Endodermal cell (in vitro differentiated cells): ENCODE results near the gene SNRPF. TPM values are rescaled to one million over a fixed set of nuclear protein-coding genes. Genes with fewer than 3 reads are reported as not detected.

ENCODE experiments used
- DNase-seq: peaks from one replicate; pipeline ENCODE4 v3.0.0-alpha.2; 2017
- H3K27ac ChIP-seq: 2 replicates; pipeline ENCODE4 v1.5.1; 2013; ENCODE audit warnings: mild to moderate bottlenecking, low read depth, low read length, moderate library complexity
- H3K27me3 ChIP-seq: 2 replicates; pipeline ENCODE4 v1.6.1; 2013; ENCODE audit warnings: mild to moderate bottlenecking, low read length, moderate library complexity; ENCODE audit not compliant: insufficient read depth, control insufficient read depth, poor library complexity, severe bottlenecking
- H3K36me3 ChIP-seq: 2 replicates; pipeline ENCODE4 v1.7.0; 2013; ENCODE audit warnings: mild to moderate bottlenecking, low read length, moderate library complexity; ENCODE audit not compliant: control insufficient read depth, insufficient read depth
- H3K4me1 ChIP-seq: one replicate; pipeline ENCODE4 v1.7.0; 2013; ENCODE audit warnings: low read length; ENCODE audit not compliant: control insufficient read depth, insufficient read depth
- H3K4me3 ChIP-seq: 2 replicates; pipeline ENCODE4 v1.5.1; 2013; ENCODE audit warnings: mild to moderate bottlenecking, low read length, moderate library complexity
- H3K9ac ChIP-seq: 2 replicates; pipeline ENCODE4 v1.6.1; 2013; ENCODE audit warnings: mild to moderate bottlenecking, low read length, moderate library complexity; ENCODE audit not compliant: poor library complexity, severe bottlenecking; ENCODE audit errors: extremely low read depth
- H3K9me3 ChIP-seq: 2 replicates; pipeline ENCODE4 v1.6.1; 2013; ENCODE audit warnings: mild to moderate bottlenecking, low read length, moderate library complexity; ENCODE audit not compliant: control insufficient read depth
- H3K27ac Mint-ChIP-seq: 2 replicates; pipeline ENCODE4 v1.8.0; 2020; ENCODE audit warnings: mixed read lengths
- H3K27me3 Mint-ChIP-seq: 2 replicates; pipeline ENCODE4 v1.8.0; 2021; ENCODE audit warnings: mild to moderate bottlenecking, mixed read lengths; ENCODE audit not compliant: insufficient read depth
- H3K36me3 Mint-ChIP-seq: 2 replicates; pipeline ENCODE4 v1.8.0; 2020; ENCODE audit warnings: low read depth, mixed read lengths
- H3K4me1 Mint-ChIP-seq: 2 replicates; pipeline ENCODE4 v1.8.0; 2020; ENCODE audit warnings: mixed read lengths
- H3K4me3 Mint-ChIP-seq: 2 replicates; pipeline ENCODE4 v1.8.0; 2020; ENCODE audit warnings: mild to moderate bottlenecking, moderate library complexity, mixed read lengths
- H3K9me3 Mint-ChIP-seq: 2 replicates; pipeline ENCODE4 v1.8.0; 2020; ENCODE audit warnings: mild to moderate bottlenecking, mixed read lengths
- WGBS, 2 experiments: methylation state at CpG; one replicate each; pipeline versions ENCODE4 v1.1.5 to v1.1.7; 2013; ENCODE audit warnings: missing lambda C conversion rate in 2 of 2, mixed read lengths in 1 of 2; ENCODE audit not compliant: insufficient coverage in 1 of 2, insufficient read length in 1 of 2; 5-methylcytosine and 5-hydroxymethylcytosine counted together
- total RNA-seq, 2 donors: library from RNA; stranded (reverse); fragmentation: NEBNext Ultra II Directional in 1 of 2; extraction: Animal tissue kit (Norgen Biotek cat#: 25700) in 1 of 2; gene quantifications; 2 replicates in 1 of 2; 3 replicates in 1 of 2; pipeline ENCODE4 v1.2.1, GENCODE V29; 2021
- TF ChIP-seq, protein P1 (sequence below): fragments of 200-600 bp; sonication (generic); conservative IDR thresholded peaks from 2 replicates; pipeline ENCODE4 v1.5.0; 2021; ENCODE audit warnings: antibody characterized with exemption, mild to moderate bottlenecking

The SNRPF gene
- total RNA-seq, 2 donors from 2014 or later: 59.6 to 66.5 TPM

DNA sequence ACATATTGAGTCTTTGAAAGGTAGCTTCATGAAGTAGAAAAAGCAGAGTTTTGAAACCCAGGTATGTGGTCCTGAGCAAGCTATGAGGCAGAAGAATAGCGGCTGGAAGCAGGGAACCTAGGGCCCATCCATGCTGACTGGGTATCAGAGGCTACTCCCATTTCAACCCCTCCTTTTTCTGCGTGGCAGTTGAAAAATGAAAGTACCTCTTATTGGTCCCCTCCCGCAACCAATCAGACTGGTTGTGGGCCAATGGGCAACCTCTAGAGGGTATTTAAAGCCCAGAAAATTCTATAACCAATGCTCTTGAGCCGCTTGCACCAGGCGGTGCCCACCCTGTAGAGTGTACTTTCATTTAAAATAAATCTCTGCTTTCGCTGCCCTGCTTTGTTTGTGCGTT lies 1.6 kb upstream of the SNRPF start:
- H3K27ac Mint-ChIP-seq: no peak overlapping the region
- H3K36me3 Mint-ChIP-seq: peaks cover 19% of the 10 kb centered on the region
- H3K4me1 ChIP-seq: peaks cover 11% of the 10 kb centered on the region
- peak; percentile 55 for DNase-seq
- no peak overlapping the region for H3K27ac ChIP-seq
- H3K36me3 ChIP-seq: peaks cover 22% of the 10 kb centered on the region
- H3K4me3 ChIP-seq: no peak overlapping the region
- no peak overlapping the region for H3K4me3 Mint-ChIP-seq
- no peaks in the 10 kb centered on the region for H3K27me3 ChIP-seq
- no peak overlapping the region for H3K9ac ChIP-seq
- 95 to 98% methylated on average over 7 of the region's 7 CpGs for WGBS, 2 experiments
- H3K27me3 Mint-ChIP-seq: no peaks in the 10 kb centered on the region
- peaks cover 13% of the 10 kb centered on the region for H3K9me3 Mint-ChIP-seq
- TF ChIP-seq, protein P1, sequence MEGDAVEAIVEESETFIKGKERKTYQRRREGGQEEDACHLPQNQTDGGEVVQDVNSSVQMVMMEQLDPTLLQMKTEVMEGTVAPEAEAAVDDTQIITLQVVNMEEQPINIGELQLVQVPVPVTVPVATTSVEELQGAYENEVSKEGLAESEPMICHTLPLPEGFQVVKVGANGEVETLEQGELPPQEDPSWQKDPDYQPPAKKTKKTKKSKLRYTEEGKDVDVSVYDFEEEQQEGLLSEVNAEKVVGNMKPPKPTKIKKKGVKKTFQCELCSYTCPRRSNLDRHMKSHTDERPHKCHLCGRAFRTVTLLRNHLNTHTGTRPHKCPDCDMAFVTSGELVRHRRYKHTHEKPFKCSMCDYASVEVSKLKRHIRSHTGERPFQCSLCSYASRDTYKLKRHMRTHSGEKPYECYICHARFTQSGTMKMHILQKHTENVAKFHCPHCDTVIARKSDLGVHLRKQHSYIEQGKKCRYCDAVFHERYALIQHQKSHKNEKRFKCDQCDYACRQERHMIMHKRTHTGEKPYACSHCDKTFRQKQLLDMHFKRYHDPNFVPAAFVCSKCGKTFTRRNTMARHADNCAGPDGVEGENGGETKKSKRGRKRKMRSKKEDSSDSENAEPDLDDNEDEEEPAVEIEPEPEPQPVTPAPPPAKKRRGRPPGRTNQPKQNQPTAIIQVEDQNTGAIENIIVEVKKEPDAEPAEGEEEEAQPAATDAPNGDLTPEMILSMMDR: no peak
- H3K9me3 ChIP-seq: peaks cover 19% of the 10 kb centered on the region
- peaks cover 23% of the 10 kb centered on the region for H3K4me1 Mint-ChIP-seq

DNA sequence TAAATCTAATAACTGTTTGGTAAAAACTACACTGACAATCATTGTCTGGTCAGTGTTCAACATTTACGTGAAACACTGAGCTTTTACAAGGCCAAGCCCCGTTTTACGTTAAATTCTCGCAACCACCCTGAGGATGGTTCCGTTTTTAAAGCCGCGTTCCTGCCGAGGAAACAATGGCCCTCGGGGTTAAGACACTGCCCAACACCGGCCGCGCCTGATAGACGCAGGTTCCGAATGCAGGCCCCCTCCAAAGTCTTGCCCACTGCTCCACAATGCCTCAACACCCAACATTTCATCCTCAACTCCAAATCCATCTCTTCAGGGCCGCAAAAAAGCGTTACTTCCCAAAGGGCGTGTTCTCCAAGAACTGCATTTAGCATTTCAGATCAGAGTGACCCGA lies 953 bp upstream of the SNRPF start:
- Histone ChIP-seq H3K4me1 (peaks cover 11% of the 10 kb centered on the region), H3K9ac (no peak overlapping the region), H3K4me3 (peak overlapping the region; percentile 94), H3K36me3 (peaks cover 28% of the 10 kb centered on the region), H3K27me3 (no peaks in the 10 kb centered on the region), H3K27ac (no peak overlapping the region), H3K9me3 (peaks cover 26% of the 10 kb centered on the region)
- Mint-ChIP-seq H3K27ac (peak overlapping the region; percentile 54), H3K4me3 (no peak overlapping the region), H3K27me3 (no peaks in the 10 kb centered on the region), H3K36me3 (peaks cover 26% of the 10 kb centered on the region), H3K9me3 (peaks cover 18% of the 10 kb centered on the region), H3K4me1 (peaks cover 20% of the 10 kb centered on the region)
- DNase-seq: no peak
- TF ChIP-seq, protein P1: no peak
- WGBS, 2 experiments: 77 to 92% methylated on average over 15 to 18 of the region's 18 CpGs

GRCh38 chr12:95859344-95859816 lies 628 bp downstream of the SNRPF start:
- H3K36me3 Mint-ChIP-seq: peaks cover 39% of the 10 kb centered on the region
- Histone ChIP-seq H3K27me3 (no peaks in the 10 kb centered on the region), H3K4me3 (peak overlapping the region; percentile 94), H3K36me3 (peaks cover 44% of the 10 kb centered on the region), H3K9ac (peak overlapping the region; percentile 86), H3K9me3 (peaks cover 34% of the 10 kb centered on the region), H3K27ac (peak overlapping the region; percentile 80), H3K4me1 (peaks cover 5% of the 10 kb centered on the region)
- H3K4me3 Mint-ChIP-seq: no peak overlapping the region
- H3K9me3 Mint-ChIP-seq: peaks cover 19% of the 10 kb centered on the region
- peaks cover 9% of the 10 kb centered on the region for H3K4me1 Mint-ChIP-seq
- peak; percentile 68 for DNase-seq
- WGBS, 2 experiments: 3 to 4% methylated on average over 11 to 13 of the region's 13 CpGs
- H3K27me3 Mint-ChIP-seq: no peaks in the 10 kb centered on the region
- TF ChIP-seq, protein P1: no peak
- H3K27ac Mint-ChIP-seq: no peak overlapping the region
